Liver (tissue), 3 donors: ENCODE data around the gene KIRREL3.

ENCODE experiments used
- JUND ChIP-seq, 2 donors: IDR thresholded peaks; 2 replicates each; pipeline ENCODE4 v1.6.1; 2016; ENCODE audit warnings: antibody characterized with exemption in 2 of 2
- SP1 ChIP-seq: IDR thresholded peaks from 2 replicates; pipeline ENCODE4 v1.6.1; 2018; ENCODE audit warnings: antibody characterized with exemption, mild to moderate bottlenecking
- TF ChIP-seq, protein P1 (sequence below): fragments of 150-350 bp; IDR thresholded peaks from 2 replicates; pipeline ENCODE4 v1.5.1; 2017; ENCODE audit warnings: improper control_type of control experiment, low read depth, low read length; ENCODE audit not compliant: missing input control
- donor health status: healthy.
- donor health status: healthy.

DNA sequence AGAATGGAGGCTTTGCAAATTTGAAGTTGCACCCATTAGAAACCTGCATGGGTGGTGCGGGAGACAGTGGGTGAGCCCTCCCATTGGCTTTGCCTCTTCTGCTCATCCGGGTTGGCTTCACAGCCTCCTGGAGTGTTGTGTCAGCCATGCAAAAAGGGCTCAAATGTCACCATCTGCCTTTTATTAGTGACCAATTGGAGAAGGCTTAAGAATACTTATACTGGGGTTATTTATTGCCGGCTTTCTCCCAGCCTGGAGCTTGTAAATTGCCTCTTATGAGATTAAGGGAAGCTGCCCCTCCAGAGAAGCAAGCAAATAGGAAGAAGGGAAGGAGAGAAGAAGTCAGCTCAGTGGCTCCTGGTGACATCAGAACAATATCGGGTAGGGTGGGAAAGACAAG, 462.5 kb downstream of the KIRREL3 start:
- TF ChIP-seq, protein P1, sequence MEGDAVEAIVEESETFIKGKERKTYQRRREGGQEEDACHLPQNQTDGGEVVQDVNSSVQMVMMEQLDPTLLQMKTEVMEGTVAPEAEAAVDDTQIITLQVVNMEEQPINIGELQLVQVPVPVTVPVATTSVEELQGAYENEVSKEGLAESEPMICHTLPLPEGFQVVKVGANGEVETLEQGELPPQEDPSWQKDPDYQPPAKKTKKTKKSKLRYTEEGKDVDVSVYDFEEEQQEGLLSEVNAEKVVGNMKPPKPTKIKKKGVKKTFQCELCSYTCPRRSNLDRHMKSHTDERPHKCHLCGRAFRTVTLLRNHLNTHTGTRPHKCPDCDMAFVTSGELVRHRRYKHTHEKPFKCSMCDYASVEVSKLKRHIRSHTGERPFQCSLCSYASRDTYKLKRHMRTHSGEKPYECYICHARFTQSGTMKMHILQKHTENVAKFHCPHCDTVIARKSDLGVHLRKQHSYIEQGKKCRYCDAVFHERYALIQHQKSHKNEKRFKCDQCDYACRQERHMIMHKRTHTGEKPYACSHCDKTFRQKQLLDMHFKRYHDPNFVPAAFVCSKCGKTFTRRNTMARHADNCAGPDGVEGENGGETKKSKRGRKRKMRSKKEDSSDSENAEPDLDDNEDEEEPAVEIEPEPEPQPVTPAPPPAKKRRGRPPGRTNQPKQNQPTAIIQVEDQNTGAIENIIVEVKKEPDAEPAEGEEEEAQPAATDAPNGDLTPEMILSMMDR, result no peak
- TF ChIP-seq JUND (IDR thresholded peaks at IDR 0.05) (no peak), SP1 (no peak)
